GM03348 (cell line): ENCODE data around the gene TLE3.

Experiments used
- DNase-seq: peaks from one replicate; pipeline ENCODE4 v3.0.0; 2012; ENCODE audit warnings: low spot score

The TLE3 gene

DNA sequence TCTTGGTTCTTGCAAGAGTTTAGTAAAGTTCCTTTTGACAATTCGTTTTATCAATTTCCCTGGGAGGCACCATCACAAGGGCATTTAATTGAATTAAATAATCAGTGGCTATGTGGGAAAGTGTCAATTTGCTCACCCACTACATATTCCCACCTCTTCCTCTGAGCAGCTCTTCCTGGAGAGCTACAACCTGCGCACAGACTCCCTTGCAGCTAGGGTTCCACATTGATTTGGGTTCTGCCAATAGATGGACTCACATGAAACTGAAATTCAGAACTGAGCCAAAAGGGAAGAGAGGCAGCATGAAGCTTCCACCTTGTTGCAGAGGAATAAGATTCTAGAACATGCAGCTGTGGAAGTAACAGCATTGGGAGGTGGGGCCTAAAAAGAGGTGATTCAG is 94.8 kb downstream of the TLE3 start:
- DNase-seq = no peak

DNA sequence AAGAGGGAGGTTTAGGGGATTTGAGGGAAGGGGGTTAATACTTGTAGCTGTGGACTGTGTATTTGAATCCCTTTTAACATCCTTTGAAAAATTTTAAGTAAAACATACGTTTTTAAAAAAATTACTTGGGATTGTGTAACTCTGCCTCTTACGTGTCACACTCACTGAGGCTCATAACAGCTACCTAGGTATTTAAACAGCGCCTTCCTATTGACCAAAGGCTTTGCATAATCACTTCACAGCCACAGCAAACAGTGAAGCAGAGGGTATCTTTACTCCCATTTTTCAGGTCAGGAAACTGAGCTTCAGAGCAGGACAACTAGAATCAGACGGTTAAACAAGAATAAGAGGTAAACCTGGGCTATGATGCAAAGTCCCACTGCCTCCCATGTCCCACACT is 95.9 kb downstream of the TLE3 start:
- no peak for DNase-seq

DNA sequence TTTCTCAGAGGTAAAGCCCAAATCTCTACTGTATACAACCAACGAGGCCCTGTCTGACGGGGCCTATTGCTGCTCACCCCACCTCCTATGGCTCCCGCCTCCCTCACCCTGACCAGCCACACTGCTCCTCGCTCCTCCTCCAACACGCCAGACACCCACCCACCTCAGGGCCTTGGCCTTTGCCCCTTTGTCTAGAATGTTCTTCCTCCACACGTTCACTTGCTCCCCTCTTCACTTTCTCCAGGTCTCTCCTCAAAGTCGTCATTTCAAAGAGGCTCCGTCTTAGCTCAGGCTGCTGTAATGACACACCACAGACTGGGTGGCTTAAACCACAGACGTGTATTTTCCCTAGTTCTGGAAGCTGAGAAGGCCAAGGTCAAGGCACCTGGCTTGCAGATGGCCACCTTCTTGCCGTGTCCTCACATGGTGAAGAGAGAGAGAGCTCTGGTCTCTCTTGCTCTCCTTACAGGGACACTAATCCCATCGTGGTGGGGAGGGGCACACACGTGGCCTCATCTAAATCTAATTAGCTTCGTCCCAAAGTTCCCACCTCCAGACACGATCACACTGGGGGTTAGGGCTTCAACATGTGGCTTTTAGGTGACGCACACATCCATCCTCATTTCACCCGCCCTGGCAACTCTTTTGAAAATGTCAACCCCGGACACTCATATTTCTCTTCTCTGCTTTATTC is 98.2 kb downstream of the TLE3 start:
- DNase-seq = no peak

DNA sequence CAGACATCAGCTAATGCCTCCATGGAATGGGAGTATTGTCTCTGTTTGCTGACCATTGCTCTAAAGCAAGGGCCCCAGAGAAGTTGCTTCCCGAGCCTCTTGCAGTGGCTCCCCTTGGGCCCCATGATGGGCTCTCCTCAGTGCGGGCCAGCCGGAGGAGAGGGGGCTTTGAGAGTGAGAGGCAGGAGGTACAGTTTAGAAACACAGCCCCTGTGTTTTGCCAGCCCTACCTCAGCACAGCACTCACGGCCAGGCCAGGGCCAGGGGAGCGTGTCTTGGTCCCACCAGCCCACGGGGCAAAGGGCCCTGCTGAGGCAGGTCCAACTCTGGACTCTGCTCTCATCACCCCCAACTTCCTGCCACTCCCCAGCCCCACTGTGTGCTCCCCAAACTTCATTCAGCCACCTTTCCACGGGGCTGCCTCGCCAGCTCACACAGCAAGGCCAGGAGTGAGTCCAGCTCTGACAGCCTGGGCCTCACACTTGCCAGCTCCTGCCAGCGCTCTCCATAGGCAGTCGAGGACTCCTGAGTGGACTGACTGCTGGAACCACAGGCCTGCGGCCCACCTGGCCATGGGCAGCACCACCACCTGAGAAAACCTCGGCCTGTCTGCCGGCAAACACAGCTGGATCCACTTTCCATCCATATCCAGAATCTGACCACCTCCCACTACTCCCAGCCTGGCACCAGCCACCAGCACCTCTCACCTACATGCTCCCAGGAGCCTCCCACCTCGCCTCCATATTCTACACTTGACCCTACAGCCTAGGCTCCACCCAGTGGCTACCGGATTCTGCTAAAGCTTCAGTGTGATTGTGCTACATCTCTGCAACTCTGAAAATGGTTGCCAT is 99.0 kb downstream of the TLE3 start:
- no peak for DNase-seq

DNA sequence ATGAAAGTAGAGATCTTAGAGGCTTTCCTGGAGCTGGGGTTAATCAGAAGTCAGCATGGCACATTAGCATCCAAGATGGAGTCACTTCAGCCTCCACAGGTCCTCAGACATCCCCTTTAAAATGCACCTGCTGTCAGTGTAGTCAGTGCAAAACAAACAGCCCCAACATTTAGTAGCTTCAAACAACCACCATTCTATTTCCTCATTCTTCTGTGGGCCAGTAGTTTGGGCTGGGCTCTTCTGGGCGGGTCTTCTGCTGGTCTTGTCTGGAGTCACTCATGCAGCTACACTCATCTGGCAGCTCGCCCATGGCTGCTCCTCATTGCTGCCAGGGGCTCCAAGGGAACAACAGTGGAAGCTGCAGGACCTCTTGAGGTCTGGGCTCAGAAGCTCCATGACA is 99.9 kb downstream of the TLE3 start:
- DNase-seq = peak; percentile 37
